Measurements from ENCODE around the gene PLCL2.

Gene PLCL2

DNA sequence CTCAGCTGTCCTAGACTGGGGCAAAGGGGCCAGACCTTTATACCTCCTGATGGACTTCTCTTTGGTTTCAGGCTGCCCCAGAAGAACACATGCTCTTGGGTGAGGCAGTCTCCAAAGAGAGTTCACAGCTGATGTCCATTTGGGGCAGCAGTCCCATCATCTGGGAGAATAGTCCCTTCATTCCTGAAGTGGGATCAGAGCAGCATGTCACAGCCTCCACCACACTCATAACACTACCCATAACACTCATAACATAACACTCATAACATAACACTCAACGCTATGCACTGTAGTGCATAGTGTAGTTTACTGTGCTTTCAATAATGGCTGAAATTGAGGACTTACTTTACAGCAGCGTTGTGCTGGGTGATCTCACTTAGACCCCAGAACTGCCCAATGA, 36.7 kb upstream of the PLCL2 start:
- no peak for DNase-seq (ENCODE audit: low spot score)
- TF ChIP-seq, protein P1, sequence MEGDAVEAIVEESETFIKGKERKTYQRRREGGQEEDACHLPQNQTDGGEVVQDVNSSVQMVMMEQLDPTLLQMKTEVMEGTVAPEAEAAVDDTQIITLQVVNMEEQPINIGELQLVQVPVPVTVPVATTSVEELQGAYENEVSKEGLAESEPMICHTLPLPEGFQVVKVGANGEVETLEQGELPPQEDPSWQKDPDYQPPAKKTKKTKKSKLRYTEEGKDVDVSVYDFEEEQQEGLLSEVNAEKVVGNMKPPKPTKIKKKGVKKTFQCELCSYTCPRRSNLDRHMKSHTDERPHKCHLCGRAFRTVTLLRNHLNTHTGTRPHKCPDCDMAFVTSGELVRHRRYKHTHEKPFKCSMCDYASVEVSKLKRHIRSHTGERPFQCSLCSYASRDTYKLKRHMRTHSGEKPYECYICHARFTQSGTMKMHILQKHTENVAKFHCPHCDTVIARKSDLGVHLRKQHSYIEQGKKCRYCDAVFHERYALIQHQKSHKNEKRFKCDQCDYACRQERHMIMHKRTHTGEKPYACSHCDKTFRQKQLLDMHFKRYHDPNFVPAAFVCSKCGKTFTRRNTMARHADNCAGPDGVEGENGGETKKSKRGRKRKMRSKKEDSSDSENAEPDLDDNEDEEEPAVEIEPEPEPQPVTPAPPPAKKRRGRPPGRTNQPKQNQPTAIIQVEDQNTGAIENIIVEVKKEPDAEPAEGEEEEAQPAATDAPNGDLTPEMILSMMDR (IDR thresholded peaks at IDR 0.05): no peak
- Histone ChIP-seq H3K4me3 (no peak overlapping the region), H3K27ac (no peak overlapping the region)

DNA sequence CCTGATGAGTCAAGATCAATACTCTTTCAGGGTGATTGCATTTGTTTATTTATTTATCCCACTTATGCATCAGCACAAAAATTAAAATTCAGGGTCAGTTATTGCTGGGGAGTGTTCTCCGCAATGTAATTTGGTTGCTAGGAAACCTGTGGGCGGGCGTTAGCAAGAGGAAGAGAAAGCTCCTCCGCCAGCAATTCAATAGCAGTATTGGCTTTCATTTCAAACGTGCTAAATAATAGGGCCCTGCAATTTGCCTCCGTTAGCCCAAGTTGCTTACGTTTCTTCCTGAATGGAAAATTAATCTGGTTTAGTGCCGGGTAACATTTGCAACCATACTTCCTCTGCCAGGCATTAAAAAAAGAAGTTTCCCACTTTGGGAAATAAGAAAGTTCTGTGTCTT, 35.5 kb upstream of the PLCL2 start:
- no peak for DNase-seq (ENCODE audit: low spot score)
- TF ChIP-seq, protein P1 (IDR thresholded peaks at IDR 0.05): no peak
- H3K4me3 ChIP-seq: no peak overlapping the region
- no peak overlapping the region for H3K27ac ChIP-seq

DNA sequence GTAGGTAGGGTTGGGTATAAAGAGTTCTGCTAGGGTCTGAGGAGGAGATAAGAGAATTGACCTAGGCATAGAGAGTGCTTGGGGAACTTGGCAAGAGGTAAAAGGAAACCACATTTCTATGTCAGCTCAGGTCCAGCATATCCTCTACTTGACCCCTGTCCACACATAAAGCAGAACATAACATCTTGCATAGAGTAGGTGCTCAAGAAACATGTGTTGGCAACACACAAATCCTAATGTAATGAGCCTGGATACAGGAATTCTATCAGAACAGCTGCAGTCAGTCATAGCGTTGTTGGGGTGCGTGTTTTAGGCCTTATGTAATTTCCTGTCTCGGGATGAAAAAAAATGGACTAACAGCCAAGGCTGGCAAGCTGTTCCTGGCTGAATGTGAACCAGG, 35.0 kb upstream of the PLCL2 start:
- Histone ChIP-seq H3K27ac (peak overlapping the region in 1 of 2 donors; percentile 51), H3K4me3 (no peak overlapping the region)
- TF ChIP-seq, protein P1 (IDR thresholded peaks at IDR 0.05): no peak
- no peak for DNase-seq (ENCODE audit: low spot score)

DNA sequence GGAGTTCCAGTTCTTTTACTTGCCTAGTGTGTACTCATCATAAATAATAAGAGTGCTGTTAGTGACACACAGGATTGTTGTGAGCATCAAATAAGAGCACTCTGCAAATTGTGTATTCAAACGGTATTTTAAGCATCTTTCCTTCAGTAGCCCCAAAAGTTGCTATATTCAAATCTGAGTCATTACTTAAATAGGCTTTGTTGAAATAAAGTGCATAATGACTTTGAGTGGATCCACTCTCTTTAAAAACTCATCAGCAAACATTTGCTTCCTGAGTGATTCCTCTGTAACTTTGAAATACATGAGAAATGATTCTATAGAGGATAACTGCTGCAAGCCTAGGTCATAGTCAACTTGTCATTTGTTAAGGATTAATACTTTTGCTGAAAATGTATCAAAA, 29.3 kb upstream of the PLCL2 start:
- Histone ChIP-seq H3K27ac (no peak overlapping the region), H3K4me3 (no peak overlapping the region)
- TF ChIP-seq, protein P1 (IDR thresholded peaks at IDR 0.05): no peak
- no peak for DNase-seq (ENCODE audit: low spot score)

DNA sequence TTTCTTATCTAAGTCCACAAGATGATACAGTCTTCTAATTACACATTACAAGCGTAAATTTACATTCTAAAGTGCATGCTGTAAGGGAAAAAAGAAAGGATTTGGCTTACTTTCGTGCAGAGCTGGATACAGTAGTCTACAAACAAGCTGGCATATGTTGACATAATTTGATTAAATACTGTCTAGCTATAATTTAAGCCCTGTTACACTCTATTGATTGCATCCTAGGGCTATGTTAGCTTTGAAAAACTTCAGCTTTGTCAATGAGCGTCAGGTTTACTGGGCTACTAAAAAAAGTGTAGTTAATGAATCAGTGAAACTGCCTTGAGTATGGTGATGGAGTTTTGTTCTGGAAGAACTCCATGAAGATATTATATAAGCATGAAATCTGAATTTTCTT, 24.5 kb upstream of the PLCL2 start:
- TF ChIP-seq, protein P1 (IDR thresholded peaks at IDR 0.05): no peak
- no peak overlapping the region for H3K4me3 ChIP-seq
- H3K27ac ChIP-seq: no peak overlapping the region
- DNase-seq (ENCODE audit: low spot score): no peak

DNA sequence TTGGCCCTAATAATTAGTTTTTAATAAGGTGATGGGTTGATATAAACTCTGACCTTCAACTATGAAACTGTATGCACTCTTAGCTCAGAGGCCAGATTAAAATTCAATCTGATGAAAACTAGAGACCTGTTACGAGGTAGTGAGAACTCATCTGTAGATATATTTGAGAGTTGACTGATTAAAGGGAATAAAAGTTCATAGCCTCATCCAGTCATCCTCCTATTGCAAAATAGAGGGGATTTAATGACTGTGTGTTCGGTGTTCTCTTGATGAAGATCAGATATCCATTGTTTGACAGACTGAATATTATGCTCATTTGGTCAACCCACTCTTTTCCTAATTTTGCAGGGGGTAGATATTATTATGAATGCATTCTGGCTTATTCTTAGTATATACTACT, 23.3 kb upstream of the PLCL2 start:
- Histone ChIP-seq H3K27ac (no peak overlapping the region), H3K4me3 (no peak overlapping the region)
- TF ChIP-seq, protein P1 (IDR thresholded peaks at IDR 0.05): no peak
- DNase-seq (ENCODE audit: low spot score): no peak

DNA sequence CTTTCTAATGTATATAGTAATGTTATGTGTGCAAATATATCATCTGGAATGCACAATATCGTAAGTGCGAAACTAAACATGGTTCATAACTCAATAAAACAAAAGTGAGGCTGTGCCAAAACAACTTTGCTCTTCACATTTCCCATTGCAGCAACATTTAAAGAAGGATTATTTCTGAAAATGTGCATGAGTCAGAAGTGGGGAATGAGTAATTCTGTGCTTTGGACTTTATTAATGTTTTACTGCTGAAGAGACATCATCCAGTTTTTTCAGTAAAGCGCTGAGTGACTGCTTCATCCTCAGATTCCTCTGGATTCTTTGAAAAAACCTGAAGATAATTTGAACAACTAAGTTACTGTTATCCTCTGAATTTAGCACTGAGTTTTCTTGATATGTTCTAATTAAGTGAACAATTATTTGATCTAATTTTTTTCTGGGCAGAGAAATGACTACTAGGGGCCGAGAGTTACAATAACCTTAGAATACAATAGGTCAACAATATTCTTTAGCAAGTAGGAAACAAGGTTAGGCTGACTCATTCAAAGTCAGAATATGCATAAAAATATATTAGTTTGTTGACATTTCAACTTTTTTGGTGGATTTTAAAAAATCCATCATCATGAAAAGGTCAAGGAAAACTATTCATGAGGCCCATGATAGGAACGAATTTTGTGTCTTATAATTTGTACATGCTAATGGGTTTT, 20.0 kb upstream of the PLCL2 start:
- Histone ChIP-seq H3K4me3 (no peak overlapping the region), H3K27ac (peak overlapping the region in 1 of 2 donors; percentile 27)
- TF ChIP-seq, protein P1 (IDR thresholded peaks at IDR 0.05): no peak
- DNase-seq (ENCODE audit: low spot score): no peak
